Measurements from ENCODE around the gene DCTN3.

DCTN3 gene

GRCh38 chr9:34623374-34624235 is 3.3 kb upstream of the DCTN3 start:
- DNase-seq (ENCODE audit: low read depth), result no peak

- no peak for DNase-seq (ENCODE audit: low read depth)
These were observed 5.2 kb downstream of the DCTN3 start for GRCh38 chr9:34615132-34615531.

GRCh38 chr9:34612788-34613390 is 7.4 kb downstream of the DCTN3 start:
- peak; percentile 54 for DNase-seq (ENCODE audit: low read depth)

- peak; percentile 74 for DNase-seq (ENCODE audit: low read depth)
These were observed 8.2 kb downstream of the DCTN3 start, which contains the start of gene RPP25L for GRCh38 chr9:34611811-34612787. Gene RPP25L (minus strand): TSS chr9:34612097. CDS start chr9:34611296, 801 bp downstream.

- no peak for DNase-seq (ENCODE audit: low read depth)
These were observed 9.0 kb downstream of the DCTN3 start for GRCh38 chr9:34611251-34611810.

GRCh38 chr9:34610434-34611206 is 9.7 kb downstream of the DCTN3 start:
- no peak for DNase-seq (ENCODE audit: low read depth)

GRCh38 chr9:34607331-34607730 is 13.0 kb downstream of the DCTN3 start:
- no peak for DNase-seq (ENCODE audit: low read depth)

GRCh38 chr9:34606905-34607304 is 13.4 kb downstream of the DCTN3 start:
- DNase-seq (ENCODE audit: low read depth), result no peak

GRCh38 chr9:34606190-34606589 is 14.1 kb downstream of the DCTN3 start:
- DNase-seq (ENCODE audit: low read depth), result no peak

- DNase-seq (ENCODE audit: low read depth), result peak; percentile 70
These were observed 16.6 kb downstream of the DCTN3 start for GRCh38 chr9:34603610-34604231.

- no peak for DNase-seq (ENCODE audit: low read depth)
These were observed 18.2 kb downstream of the DCTN3 start for GRCh38 chr9:34601937-34602573.

GRCh38 chr9:34600908-34601307 is 19.4 kb downstream of the DCTN3 start:
- no peak for DNase-seq (ENCODE audit: low read depth)

- no peak for DNase-seq (ENCODE audit: low read depth)
These were observed 20.7 kb downstream of the DCTN3 start for GRCh38 chr9:34599546-34599945.

- DNase-seq (ENCODE audit: low read depth), result no peak
These were observed 26.1 kb downstream of the DCTN3 start for GRCh38 chr9:34594177-34594576.

GRCh38 chr9:34592895-34593601 is 27.2 kb downstream of the DCTN3 start:
- DNase-seq (ENCODE audit: low read depth), result no peak

GRCh38 chr9:34591917-34592866 is 28.1 kb downstream of the DCTN3 start:
- no peak for DNase-seq (ENCODE audit: low read depth)

GRCh38 chr9:34591248-34591916 is 28.9 kb downstream of the DCTN3 start:
- DNase-seq (ENCODE audit: low read depth), result peak; percentile 59

Measured in stimulated activated CD4-positive, alpha-beta T cell treated with anti-CD3 and anti-CD28 coated beads, Interleukin-2, amount 100 ng/mL, for 4 hours (primary cell).